ENCODE data around the gene WNT3.
"Not testable (repeated sequence)": the region's sequence is repeated elsewhere in the genome, so short reads cannot be mapped to it uniquely, and the experiment has no call there.

Gene WNT3

DNA sequence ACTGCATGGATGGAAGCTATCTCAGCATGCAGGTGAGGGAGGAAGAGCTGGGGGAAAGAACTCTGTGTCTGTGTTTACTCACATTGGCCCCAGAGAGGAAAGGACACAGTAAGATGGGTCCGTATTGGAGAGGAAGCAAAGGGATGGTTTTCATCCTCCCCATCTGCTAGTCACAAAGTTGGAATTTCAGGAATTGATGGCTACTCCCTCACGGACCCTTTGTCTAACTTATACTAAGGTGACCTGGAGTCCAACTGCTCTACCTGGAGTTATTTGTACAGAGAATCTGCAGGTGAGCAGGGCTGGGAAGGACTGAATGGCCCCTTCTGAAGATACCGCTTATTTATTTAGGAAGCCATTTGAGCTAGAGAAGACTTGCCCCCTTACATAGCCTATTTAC is 55.1 kb downstream of the WNT3 start:
- TF ChIP-seq, protein P1, sequence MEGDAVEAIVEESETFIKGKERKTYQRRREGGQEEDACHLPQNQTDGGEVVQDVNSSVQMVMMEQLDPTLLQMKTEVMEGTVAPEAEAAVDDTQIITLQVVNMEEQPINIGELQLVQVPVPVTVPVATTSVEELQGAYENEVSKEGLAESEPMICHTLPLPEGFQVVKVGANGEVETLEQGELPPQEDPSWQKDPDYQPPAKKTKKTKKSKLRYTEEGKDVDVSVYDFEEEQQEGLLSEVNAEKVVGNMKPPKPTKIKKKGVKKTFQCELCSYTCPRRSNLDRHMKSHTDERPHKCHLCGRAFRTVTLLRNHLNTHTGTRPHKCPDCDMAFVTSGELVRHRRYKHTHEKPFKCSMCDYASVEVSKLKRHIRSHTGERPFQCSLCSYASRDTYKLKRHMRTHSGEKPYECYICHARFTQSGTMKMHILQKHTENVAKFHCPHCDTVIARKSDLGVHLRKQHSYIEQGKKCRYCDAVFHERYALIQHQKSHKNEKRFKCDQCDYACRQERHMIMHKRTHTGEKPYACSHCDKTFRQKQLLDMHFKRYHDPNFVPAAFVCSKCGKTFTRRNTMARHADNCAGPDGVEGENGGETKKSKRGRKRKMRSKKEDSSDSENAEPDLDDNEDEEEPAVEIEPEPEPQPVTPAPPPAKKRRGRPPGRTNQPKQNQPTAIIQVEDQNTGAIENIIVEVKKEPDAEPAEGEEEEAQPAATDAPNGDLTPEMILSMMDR (IDR thresholded peaks at IDR 0.05; ENCODE audit: low read depth, low read length): no peak
- DNase-seq (ENCODE audit: extremely low read depth, low read depth): no peak

DNA sequence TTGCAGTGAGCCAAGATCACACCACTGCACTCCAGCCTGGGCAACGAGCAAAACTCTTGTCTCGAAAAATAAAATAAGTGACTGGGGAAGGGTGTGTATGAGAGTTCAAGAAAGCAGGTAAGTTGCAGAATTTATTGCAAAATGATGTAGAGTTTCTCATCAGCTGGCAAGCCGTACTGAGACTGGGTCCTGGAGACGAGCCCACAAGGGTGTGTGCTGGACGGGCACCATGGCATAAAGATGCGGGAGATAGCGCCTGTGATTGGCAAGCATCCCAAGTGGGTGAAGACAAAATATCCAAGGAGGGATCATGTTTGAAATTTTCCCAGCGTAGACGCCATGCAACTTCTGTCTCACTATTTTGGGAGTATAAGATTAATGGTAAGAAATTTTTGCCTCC is 59.4 kb downstream of the WNT3 start:
- DNase-seq (ENCODE audit: extremely low read depth, low read depth): no peak
- TF ChIP-seq, protein P1 (IDR thresholded peaks at IDR 0.05; ENCODE audit: low read depth, low read length): no peak

DNA sequence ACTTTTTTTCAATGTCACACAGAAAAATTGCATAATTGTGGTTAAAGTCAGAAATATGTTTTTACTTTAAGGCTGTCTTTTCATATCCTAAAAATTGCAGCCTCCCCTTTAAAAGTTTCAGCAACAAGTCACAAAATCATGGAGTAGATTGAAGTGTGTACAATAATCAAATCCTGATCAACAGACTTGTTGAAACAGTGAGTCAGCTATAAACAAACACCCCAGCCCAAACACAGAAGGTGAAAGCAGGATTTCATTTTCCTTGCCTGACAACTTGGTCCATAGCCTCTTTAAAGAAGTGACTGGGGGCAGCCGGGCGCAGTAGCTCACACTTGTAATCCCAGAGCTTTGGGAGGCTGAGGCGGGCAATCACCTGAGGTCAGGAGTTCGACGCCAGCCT is 59.9 kb downstream of the WNT3 start:
- TF ChIP-seq, protein P1 (IDR thresholded peaks at IDR 0.05; ENCODE audit: low read depth, low read length): no peak
- DNase-seq (ENCODE audit: extremely low read depth, low read depth): no peak

DNA sequence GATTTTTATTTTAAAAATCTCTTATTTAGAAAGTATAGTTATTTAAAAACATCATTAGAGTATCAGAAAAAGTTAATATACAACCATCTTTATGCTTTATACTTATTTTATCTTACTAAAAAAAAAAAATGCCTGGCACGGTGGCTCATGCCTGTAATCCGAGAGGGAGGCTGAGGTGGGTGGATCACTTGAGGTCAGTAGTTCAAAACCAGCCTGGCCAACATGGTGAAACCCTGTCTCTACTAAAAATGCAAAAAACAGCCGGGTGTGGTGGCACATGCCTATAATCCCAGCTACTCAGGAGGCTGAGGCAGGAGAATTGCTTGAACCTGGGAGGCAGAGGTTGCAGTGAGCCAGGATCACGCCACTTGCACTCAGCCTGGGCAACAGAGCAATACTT is 60.9 kb downstream of the WNT3 start:
- not testable (repeated sequence) for DNase-seq (ENCODE audit: extremely low read depth, low read depth)

DNA sequence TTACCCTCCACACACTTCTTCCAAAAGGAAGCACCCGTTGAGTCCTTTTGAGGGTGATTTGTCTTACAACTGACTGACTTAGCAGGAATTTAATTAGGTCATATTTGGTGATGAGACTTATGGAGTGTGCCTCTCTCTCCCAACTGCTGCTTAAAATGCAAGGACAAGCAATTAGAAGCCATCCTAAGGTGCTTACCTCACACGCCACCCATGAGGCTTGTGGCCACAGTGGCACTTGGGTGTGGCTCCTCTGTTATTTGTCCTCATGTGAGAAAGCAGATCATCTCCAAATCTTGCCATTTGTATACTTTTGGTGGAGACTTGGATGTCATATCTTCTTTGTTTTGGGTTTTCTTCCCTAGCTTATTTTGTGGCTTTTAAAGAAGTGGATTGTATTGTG is 61.6 kb downstream of the WNT3 start:
- no peak for DNase-seq (ENCODE audit: extremely low read depth, low read depth)
- TF ChIP-seq, protein P1 (IDR thresholded peaks at IDR 0.05; ENCODE audit: low read depth, low read length): no peak

DNA sequence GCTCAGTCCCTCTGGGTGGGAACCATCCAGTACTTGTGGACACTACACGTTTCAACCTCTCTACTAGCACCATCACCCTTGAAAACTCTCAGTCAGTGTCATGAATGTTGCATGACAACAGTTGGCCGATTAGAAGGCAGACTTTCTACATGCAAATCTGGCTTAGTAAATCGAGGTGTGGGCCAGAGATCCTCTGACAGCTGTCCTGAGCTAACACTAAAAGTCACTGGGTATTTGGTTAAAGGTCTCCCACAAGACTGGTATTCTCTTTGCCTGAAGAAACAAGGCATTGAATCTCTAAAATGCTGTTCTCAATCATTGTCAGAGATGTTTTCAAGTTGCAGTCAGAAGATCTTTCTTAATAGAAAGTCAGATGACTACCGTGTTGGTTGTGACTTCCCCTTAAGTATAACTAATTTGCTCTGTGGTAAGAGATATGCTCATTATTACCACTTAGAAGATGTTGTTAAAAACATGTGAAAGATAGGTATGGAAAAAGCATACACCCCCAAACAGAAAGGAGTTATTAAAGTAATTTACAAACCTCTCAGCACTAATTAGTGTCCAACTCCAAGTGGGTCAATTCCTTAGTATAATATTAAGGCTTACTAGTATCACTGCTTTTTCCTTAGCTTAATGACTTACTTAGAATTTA is 62.3 kb downstream of the WNT3 start:
- DNase-seq (ENCODE audit: extremely low read depth, low read depth): no peak
- TF ChIP-seq, protein P1 (IDR thresholded peaks at IDR 0.05; ENCODE audit: low read depth, low read length): no peak

DNA sequence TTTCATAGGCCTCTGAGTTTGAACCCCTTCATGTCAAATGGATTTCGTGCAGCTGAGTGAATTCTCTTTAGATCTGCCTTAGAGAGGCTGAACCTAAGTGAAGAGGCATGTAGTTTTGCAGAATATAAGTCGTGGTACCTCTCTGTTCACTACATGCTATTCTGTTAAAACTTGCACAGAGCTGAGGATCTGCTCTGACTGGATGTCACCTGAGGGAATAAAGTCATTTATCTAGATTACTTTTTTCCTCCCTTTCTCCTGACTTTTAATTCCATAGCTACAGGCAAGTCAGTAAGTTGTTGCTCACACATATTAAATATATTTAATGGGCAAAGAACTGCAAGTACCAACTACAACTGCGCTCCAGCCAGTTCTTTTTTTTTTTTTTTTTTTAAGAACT is 64.7 kb downstream of the WNT3 start:
- no peak for DNase-seq (ENCODE audit: extremely low read depth, low read depth)
- TF ChIP-seq, protein P1 (IDR thresholded peaks at IDR 0.05; ENCODE audit: low read depth, low read length): no peak

DNA sequence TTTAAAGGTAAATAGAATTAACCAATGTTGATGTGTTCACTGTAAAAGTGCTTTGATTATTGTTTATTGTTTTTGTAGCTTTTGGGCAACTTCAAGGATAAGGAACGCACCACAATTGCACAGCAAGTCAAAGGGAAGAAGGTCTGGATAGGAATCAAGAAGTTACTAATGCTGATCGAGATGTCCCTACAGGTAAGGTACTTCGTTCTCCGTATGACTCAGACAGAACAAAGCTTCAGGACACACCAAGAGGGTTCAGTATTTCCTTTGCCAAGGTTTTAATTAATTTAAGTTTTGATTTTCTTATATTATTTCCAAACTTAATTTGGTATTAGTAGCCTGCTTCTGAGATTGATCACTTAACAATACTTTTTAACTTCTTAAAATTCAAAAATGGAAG is 67.1 kb downstream of the WNT3 start:
- DNase-seq (ENCODE audit: extremely low read depth, low read depth): no peak
- TF ChIP-seq, protein P1 (IDR thresholded peaks at IDR 0.05; ENCODE audit: low read depth, low read length): no peak
